Brain microvascular endothelial cell (primary cell): ENCODE data around the gene CDA.

Experiments
- DNase-seq: peaks from one replicate; pipeline ENCODE4 v3.0.0-alpha.2; 2020
- H3K27ac ChIP-seq: fragments of 250-450 bp; sonication (Bioruptor Pico); 2 replicates; pipeline ENCODE4 v1.5.1; 2020; ENCODE audit warnings: mild to moderate bottlenecking, moderate library complexity
- H3K27me3 ChIP-seq: fragments of 250-450 bp; sonication (Bioruptor Pico); replicated peaks from 2 replicates; pipeline ENCODE4 v1.5.1; 2020; ENCODE audit warnings: mild to moderate bottlenecking
- H3K36me3 ChIP-seq: fragments of 250-450 bp; sonication (Bioruptor Pico); replicated peaks from 2 replicates; pipeline ENCODE4 v1.5.1; 2020; ENCODE audit warnings: mild to moderate bottlenecking
- H3K4me3 ChIP-seq: 2 replicates; pipeline ENCODE4 v1.5.1; 2011; ENCODE audit warnings: low read depth, mild to moderate bottlenecking, control low read depth, low read length, moderate library complexity
- CTCF ChIP-seq: IDR thresholded peaks from 2 replicates; pipeline ENCODE4 v1.5.1; 2011; ENCODE audit warnings: low read depth, mild to moderate bottlenecking, moderate library complexity, low read length, control low read depth, inconsistent platforms; ENCODE audit errors: missing control alignments
- in situ Hi-C: cut with HindIII; loops from 2 replicates; pipeline ENCODE4 v1.10.0; 2017; ENCODE audit warnings: low sequenced_read_pairs, low pct_ligation_motif_present

Gene CDA

GRCh38 chr1:20614131-20614579 is 25.3 kb downstream of the CDA start:
- no peak overlapping the region for H3K27ac ChIP-seq
- H3K4me3 ChIP-seq, result no peak overlapping the region
- no peak for TF ChIP-seq CTCF
- in situ Hi-C loops, result no loop called here
- H3K36me3 ChIP-seq, result no peaks in the 10 kb centered on the region
- no peak for DNase-seq
- H3K27me3 ChIP-seq, result no peaks in the 10 kb centered on the region

GRCh38 chr1:20615946-20616846 is 27.3 kb downstream of the CDA start:
- H3K27me3 ChIP-seq, result no peaks in the 10 kb centered on the region

GRCh38 chr1:20616847-20617487 is 28.1 kb downstream of the CDA start:
- Histone ChIP-seq H3K4me3 (no peak overlapping the region), H3K36me3 (no peaks in the 10 kb centered on the region), H3K27me3 (no peaks in the 10 kb centered on the region), H3K27ac (no peak overlapping the region)
- in situ Hi-C loops, result no loop called here
- no peak for DNase-seq
- no peak for TF ChIP-seq CTCF

More at GRCh38 chr1:20615946-20616846, 27.3 kb downstream of the CDA start:
- no peak for TF ChIP-seq CTCF
- no peak for DNase-seq
- Histone ChIP-seq H3K4me3 (no peak overlapping the region), H3K36me3 (no peaks in the 10 kb centered on the region), H3K27ac (no peak overlapping the region)
- in situ Hi-C loops, result no loop called here

GRCh38 chr1:20618550-20618949 is 29.7 kb downstream of the CDA start:
- H3K27ac ChIP-seq, result no peak overlapping the region
- H3K36me3 ChIP-seq, result no peaks in the 10 kb centered on the region
- in situ Hi-C loops, result no loop called here
- no peak overlapping the region for H3K4me3 ChIP-seq
- no peaks in the 10 kb centered on the region for H3K27me3 ChIP-seq
- no peak for TF ChIP-seq CTCF
- no peak for DNase-seq

- in situ Hi-C loops, result no loop called here
- DNase-seq, result no peak
- no peaks in the 10 kb centered on the region for H3K27me3 ChIP-seq
- no peak overlapping the region for H3K4me3 ChIP-seq
- TF ChIP-seq CTCF, result no peak
- no peak overlapping the region for H3K27ac ChIP-seq
- no peaks in the 10 kb centered on the region for H3K36me3 ChIP-seq
Measured at GRCh38 chr1:20619999-20620398, 31.1 kb downstream of the CDA start.
